Prostate gland (tissue), 2 donors: Measurements from ENCODE around the gene NIM1K. TPM values are rescaled to one million over a fixed set of nuclear protein-coding genes. Genes with fewer than 3 reads are reported as not detected.

Experiments
- DNase-seq: peaks from one replicate; pipeline ENCODE4 v3.0.0-alpha.2; 2019; ENCODE audit warnings: low spot score
- H3K27ac ChIP-seq, 2 donors: fragments of 200-600 bp; sonication (generic); 2 replicates each; pipeline ENCODE4 v1.5.1; 2017 to 2019
- H3K27me3 ChIP-seq: fragments of 200-600 bp; sonication (generic); replicated peaks from 2 replicates; pipeline ENCODE4 v1.5.1; 2019; ENCODE audit not compliant: insufficient read depth
- H3K36me3 ChIP-seq, 2 donors: fragments of 200-600 bp; sonication (generic); 1 replicate in 1 of 2; 2 replicates in 1 of 2; pipeline versions ENCODE4 v1.5.1 to v1.8.1; 2017 to 2019
- H3K4me1 ChIP-seq: fragments of 200-600 bp; sonication (generic); replicated peaks from 2 replicates; pipeline ENCODE4 v1.5.1; 2019
- H3K4me3 ChIP-seq, 2 donors: fragments of 200-600 bp; sonication (generic); 2 replicates each; pipeline ENCODE4 v1.5.1; 2017 to 2019
- H3K9me3 ChIP-seq: fragments of 200-600 bp; sonication (generic); 2 replicates; pipeline ENCODE4 v1.5.1; 2017
- POLR2A ChIP-seq: fragments of 450-650 bp; IDR thresholded peaks from one replicate; pipeline ENCODE4 v1.6.1; 2016; ENCODE audit warnings: antibody characterized with exemption, mild to moderate bottlenecking
- POLR2AphosphoS5 ChIP-seq: sonication (generic); formaldehyde crosslinking; IDR thresholded peaks from one replicate; pipeline ENCODE4 v1.6.1; 2017; ENCODE audit warnings: antibody characterized with exemption
- WGBS: methylation state at CpG from one replicate; pipeline ENCODE4 v1.1.5; 2018; 5-methylcytosine and 5-hydroxymethylcytosine counted together
- intact Hi-C: fragments of 100-400 bp; cut with DNase I; formaldehyde crosslinking; loops from one replicate; pipeline ENCODE4 v1.14.2; 2022
- total RNA-seq, 2 donors: library from RNA; depleted of rRNA; stranded (reverse); fragments of >200 nt; gene quantifications; one replicate each; pipeline ENCODE4 v1.1.0, GENCODE V29; 2016
- TF ChIP-seq, protein P1 (sequence below), 4 experiments: fragments of 200-600 bp in 2 of 4; fragments of 450-650 bp in 2 of 4; sonication (generic) in 2 of 4; IDR thresholded peaks; 1 replicate in 3 of 4; 2 replicates in 1 of 4; pipeline ENCODE4 v1.5.1; 2016 to 2019; ENCODE audit warnings: antibody characterized with exemption in 4 of 4, mild to moderate bottlenecking in 2 of 4, moderate library complexity in 2 of 4

The NIM1K gene
- total RNA-seq, 2 donors from 2014 or later: 0.14 TPM; not detected in 1

DNA sequence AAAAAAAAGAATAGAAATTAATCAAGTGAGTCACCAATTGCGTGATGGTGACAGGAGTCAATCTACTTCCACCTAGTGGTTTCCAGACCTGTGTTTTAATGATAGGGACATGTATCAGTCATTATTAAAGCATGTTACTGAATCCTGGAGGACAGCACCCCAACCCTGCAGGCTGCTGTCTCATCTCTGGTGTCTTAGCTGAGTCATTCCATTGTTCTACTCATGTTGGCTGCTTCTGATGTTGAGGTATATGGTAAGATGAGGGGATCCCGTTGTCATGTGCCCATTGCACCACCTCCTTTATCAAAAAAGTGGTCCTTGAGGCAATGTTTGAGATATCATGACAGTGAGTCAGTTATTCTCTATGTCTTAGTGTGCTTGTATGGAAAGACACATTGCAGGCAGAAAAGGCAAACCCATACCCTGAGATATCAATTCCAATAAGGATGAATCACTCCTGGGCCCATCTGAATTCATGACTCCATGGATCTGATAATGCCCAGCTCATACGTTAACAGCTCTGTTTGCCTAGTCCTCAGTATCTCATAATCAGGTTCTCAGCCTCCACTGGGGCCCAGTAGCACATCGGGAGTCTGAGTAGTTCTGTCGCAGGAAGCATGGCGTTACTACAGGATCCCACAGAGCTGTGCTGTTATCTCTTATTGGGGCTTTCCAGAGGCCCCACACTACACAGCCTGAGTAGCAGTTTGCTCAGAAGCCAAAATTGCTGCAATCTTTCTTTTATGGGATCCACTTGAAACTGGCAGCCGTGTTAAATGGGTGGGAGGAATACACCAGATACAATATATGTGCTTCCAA, 90.0 kb downstream of the NIM1K start:
- WGBS: 87% methylated on average over 7 of the region's 7 CpGs
- DNase-seq: no peak
- Histone ChIP-seq H3K36me3 (no peaks in the 10 kb centered on the region), H3K9me3 (no peaks in the 10 kb centered on the region), H3K27me3 (no peaks in the 10 kb centered on the region), H3K4me1 (no peaks in the 10 kb centered on the region), H3K27ac (no peak overlapping the region), H3K4me3 (no peak overlapping the region)
- intact Hi-C loops: no loop called here
- TF ChIP-seq POLR2AphosphoS5 (no peak), POLR2A (no peak)
- TF ChIP-seq, protein P1, sequence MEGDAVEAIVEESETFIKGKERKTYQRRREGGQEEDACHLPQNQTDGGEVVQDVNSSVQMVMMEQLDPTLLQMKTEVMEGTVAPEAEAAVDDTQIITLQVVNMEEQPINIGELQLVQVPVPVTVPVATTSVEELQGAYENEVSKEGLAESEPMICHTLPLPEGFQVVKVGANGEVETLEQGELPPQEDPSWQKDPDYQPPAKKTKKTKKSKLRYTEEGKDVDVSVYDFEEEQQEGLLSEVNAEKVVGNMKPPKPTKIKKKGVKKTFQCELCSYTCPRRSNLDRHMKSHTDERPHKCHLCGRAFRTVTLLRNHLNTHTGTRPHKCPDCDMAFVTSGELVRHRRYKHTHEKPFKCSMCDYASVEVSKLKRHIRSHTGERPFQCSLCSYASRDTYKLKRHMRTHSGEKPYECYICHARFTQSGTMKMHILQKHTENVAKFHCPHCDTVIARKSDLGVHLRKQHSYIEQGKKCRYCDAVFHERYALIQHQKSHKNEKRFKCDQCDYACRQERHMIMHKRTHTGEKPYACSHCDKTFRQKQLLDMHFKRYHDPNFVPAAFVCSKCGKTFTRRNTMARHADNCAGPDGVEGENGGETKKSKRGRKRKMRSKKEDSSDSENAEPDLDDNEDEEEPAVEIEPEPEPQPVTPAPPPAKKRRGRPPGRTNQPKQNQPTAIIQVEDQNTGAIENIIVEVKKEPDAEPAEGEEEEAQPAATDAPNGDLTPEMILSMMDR (IDR thresholded peaks at IDR 0.05): no peak

DNA sequence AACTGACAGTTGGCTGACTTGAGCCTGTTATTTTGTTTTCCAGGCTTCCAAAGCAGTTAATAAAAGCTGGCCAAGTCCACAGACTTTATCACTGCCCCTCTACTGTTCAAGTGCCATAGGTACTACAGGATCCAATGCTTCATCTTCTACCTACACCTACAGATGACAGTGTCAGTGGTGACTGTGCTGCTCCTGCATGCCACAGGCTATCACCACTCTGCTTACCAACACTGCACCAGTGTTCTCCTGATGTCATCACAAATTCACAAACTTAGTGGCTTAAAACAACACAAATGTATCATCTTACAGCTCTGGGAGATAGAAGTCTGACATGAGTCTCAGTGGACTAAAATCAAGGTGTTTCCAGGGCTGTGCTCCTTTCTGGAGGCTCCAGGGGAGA, 94.6 kb downstream of the NIM1K start:
- TF ChIP-seq POLR2AphosphoS5 (no peak), POLR2A (no peak)
- TF ChIP-seq, protein P1 (IDR thresholded peaks at IDR 0.05): no peak
- DNase-seq: no peak
- Histone ChIP-seq H3K27me3 (no peaks in the 10 kb centered on the region), H3K9me3 (no peaks in the 10 kb centered on the region), H3K4me3 (no peak overlapping the region), H3K36me3 (no peaks in the 10 kb centered on the region), H3K27ac (no peak overlapping the region), H3K4me1 (no peaks in the 10 kb centered on the region)
- intact Hi-C loops: no loop called here

DNA sequence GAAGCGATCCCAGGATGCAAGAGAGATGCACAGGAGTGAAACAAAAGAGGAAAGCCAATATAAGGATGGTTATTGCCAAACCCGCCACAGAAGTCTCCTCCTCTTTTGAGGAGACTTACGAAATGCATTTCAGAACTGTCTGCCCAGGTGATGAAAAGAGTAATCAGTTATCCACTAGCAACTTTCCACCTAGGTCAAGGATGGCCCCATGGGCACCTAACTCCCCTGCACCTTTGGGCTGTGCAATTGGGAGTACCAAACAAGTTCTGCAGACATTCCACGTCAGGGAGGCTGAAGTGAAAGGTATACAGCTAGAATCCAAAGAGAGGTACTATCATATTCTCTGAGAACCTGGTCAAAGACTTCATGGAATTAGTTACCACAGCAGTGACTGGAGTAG, 95.5 kb downstream of the NIM1K start:
- Histone ChIP-seq H3K27ac (no peak overlapping the region), H3K4me3 (no peak overlapping the region), H3K9me3 (no peaks in the 10 kb centered on the region), H3K4me1 (no peaks in the 10 kb centered on the region), H3K36me3 (no peaks in the 10 kb centered on the region), H3K27me3 (no peaks in the 10 kb centered on the region)
- intact Hi-C loops: no loop called here
- TF ChIP-seq POLR2AphosphoS5 (no peak), POLR2A (no peak)
- TF ChIP-seq, protein P1 (IDR thresholded peaks at IDR 0.05): no peak
- no peak for DNase-seq
- WGBS: 92% methylated on average over 4 of the region's 4 CpGs

DNA sequence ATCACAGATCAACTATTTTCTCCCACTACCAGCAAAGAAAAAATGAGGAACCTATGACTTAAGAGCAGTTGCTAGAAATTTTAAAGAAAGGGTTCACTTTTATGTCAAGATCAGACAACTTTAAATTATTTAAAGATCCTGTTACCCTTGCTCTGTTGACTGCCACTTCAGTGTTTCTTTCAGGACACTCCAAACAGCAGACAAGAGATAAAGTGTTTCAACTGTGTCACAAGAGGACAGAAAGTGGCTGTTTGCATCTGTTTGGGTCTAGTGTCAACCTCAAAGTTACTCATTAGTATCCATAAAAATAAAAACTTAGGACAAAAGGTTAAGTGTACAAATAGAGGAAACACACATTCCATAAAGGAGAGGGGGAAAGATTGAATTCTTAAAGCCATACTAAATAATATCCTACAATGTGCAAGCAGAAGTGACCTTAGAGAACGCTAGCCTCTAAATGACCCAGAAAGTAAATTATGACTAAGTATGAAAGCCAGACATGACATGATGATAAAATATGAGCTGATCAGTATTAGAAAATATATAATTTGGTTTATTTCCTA, 96.3 kb downstream of the NIM1K start:
- no peak for DNase-seq
- Histone ChIP-seq H3K4me1 (no peaks in the 10 kb centered on the region), H3K36me3 (no peaks in the 10 kb centered on the region), H3K4me3 (no peak overlapping the region), H3K27ac (no peak overlapping the region), H3K27me3 (no peaks in the 10 kb centered on the region), H3K9me3 (no peaks in the 10 kb centered on the region)
- intact Hi-C loops: no loop called here
- WGBS: 97% methylated on average over 1 of the region's 1 CpG
- TF ChIP-seq POLR2AphosphoS5 (no peak), POLR2A (no peak)
- TF ChIP-seq, protein P1 (IDR thresholded peaks at IDR 0.05): no peak

DNA sequence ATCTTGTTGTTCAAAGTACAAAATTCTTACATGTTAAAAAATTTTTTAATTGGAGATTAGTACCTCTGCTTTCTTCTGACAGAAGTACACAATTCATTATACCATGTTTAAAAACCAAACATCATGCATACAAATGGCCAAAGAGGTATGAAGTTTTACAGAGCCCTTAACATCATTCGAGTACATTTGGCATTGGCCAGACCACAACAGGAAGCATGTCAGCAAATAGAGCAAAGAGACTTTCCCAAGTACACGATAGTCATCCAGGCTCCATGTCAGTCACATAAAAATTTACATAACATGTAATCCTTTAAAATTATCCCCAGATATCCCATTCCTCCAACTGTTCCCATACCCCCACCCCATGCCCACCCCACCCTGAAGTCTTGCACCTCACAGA, 98.7 kb downstream of the NIM1K start:
- no peaks in the 10 kb centered on the region for H3K36me3 ChIP-seq
- no peaks in the 10 kb centered on the region for H3K27me3 ChIP-seq
- intact Hi-C loops: no loop called here
- H3K4me3 ChIP-seq: no peak overlapping the region
- TF ChIP-seq POLR2A (no peak), POLR2AphosphoS5 (no peak)
- TF ChIP-seq, protein P1 (IDR thresholded peaks at IDR 0.05): no peak
- WGBS: 70% methylated on average over 2 of the region's 2 CpGs
- H3K27ac ChIP-seq: no peak overlapping the region
- no peaks in the 10 kb centered on the region for H3K9me3 ChIP-seq
- H3K4me1 ChIP-seq: no peaks in the 10 kb centered on the region
- no peak for DNase-seq
